Adrenal gland (tissue), 5 donors: Measurements from ENCODE around the gene VPS72.

Source experiments
- POLR2A ChIP-seq, 2 donors: fragments of 450-650 bp; IDR thresholded peaks; one replicate each; pipeline ENCODE4 v1.6.1; 2017; ENCODE audit warnings: antibody characterized with exemption in 2 of 2, mild to moderate bottlenecking in 2 of 2, moderate library complexity in 1 of 2
- TF ChIP-seq, protein P1 (sequence below), 6 experiments: fragments of 450-650 bp in 4 of 6; fragments of 200-600 bp in 2 of 6; sonication (generic) in 1 of 6; IDR thresholded peaks; 1 replicate in 5 of 6; 2 replicates in 1 of 6; pipeline versions ENCODE4 v1.5.1 to v1.8.0; 2016 to 2021; ENCODE audit warnings: antibody characterized with exemption in 6 of 6, mild to moderate bottlenecking in 2 of 6, moderate library complexity in 1 of 6
- donor health status: DM: no; HTN: no; CAD: no.

DNA sequence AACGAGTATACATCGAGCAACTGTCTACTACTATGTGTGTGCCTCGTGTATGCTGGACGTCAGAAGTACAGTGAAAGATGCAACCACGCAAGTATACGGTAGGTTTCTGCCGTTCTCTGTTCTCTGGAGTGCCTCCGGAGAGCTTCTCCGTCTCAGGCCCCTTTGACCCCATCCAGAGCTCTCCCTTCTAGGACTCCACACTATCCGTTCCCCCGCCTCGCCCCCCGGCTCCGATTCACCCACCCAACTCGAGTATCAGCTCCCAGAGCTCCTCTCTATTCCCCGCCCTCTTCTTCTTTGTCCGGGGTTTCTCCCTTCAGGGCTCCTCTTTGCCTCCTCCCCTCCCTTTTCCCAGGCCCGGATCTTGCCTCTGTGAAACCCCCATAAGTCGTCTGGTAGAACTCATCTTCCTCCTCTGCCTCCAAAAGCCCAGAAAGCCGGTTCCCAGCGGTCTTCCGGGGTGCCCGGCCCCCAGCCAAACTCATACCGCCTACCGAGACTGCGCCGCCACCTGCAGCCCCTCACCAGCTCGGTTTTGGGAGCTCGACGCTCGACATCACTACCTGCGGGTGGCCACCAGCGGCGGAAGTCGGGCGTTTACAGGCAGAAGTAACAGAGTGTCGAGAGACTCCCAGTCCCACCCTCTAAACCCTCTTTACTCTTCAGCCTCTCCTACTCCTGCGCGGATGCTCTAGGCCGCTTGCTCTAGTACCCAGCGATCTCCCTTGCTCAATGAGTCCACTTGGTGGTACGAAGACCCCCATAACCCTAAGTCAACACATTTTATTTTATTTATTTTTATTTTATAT lies at the start of gene VPS72:
- peak; percentile 46 to 59 for TF ChIP-seq POLR2A (IDR thresholded peaks at IDR 0.05)
- TF ChIP-seq, protein P1, sequence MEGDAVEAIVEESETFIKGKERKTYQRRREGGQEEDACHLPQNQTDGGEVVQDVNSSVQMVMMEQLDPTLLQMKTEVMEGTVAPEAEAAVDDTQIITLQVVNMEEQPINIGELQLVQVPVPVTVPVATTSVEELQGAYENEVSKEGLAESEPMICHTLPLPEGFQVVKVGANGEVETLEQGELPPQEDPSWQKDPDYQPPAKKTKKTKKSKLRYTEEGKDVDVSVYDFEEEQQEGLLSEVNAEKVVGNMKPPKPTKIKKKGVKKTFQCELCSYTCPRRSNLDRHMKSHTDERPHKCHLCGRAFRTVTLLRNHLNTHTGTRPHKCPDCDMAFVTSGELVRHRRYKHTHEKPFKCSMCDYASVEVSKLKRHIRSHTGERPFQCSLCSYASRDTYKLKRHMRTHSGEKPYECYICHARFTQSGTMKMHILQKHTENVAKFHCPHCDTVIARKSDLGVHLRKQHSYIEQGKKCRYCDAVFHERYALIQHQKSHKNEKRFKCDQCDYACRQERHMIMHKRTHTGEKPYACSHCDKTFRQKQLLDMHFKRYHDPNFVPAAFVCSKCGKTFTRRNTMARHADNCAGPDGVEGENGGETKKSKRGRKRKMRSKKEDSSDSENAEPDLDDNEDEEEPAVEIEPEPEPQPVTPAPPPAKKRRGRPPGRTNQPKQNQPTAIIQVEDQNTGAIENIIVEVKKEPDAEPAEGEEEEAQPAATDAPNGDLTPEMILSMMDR (IDR thresholded peaks at IDR 0.05): peak in 5 of 6 experiments; percentile 20 to 57 (median 44)
